ENCODE measurements around the gene ATP1B4. TPM values are rescaled to one million over a fixed set of nuclear protein-coding genes. Genes with fewer than 3 reads are reported as not detected.

Gene ATP1B4
- total and polyA plus RNA-seq, 2 of the 8 experiments (the other 6 are each of a cell fraction or from before 2014, with no cell fraction given), result not detected

- Histone ChIP-seq H2BK12ac (ENCODE audit: low read depth, low read length) (no peak overlapping the region), H3K9me3 (ENCODE audit: insufficient read depth in 2 of 2, low read depth in 1 of 2, low read length in 1 of 2) (no peaks in the 10 kb centered on the region), H4K8ac (ENCODE audit: extremely low read depth, insufficient read depth, low read length) (no peak overlapping the region), H4K5ac (ENCODE audit: insufficient read length, low read depth, low read length) (no peak overlapping the region), H3K23me2 (ENCODE audit: low read depth, low read length) (no peaks in the 10 kb centered on the region), H3K79me2 (ENCODE audit: control insufficient read depth in 1 of 2, insufficient read depth in 2 of 2, low read length in 2 of 2) (no peaks in the 10 kb centered on the region), H2BK5ac (ENCODE audit: low read depth, low read length) (no peak overlapping the region), H3K4me1 (replicated peaks in 1 of 4; ENCODE audit: control insufficient read depth in 3 of 4, insufficient read depth in 4 of 4, low read length in 3 of 4) (peaks cover 0 to 3% (median 0%) of the 10 kb centered on the region in 4 experiments; a peak in 1 of 7 replicates), H3K9ac (replicated peaks in 1 of 4; ENCODE audit: extremely low read depth in 1 of 4, low read depth in 3 of 4, low read length in 3 of 4) (no peak overlapping the region), H3K4me3 (ENCODE audit: extremely low read depth in 1 of 4, insufficient read depth in 2 of 4, low read depth in 3 of 4, low read length in 4 of 4) (no peak overlapping the region), H2AFZ (ENCODE audit: low read length) (no peak overlapping the region), H3K18ac (ENCODE audit: extremely low read depth, low read length) (no peak overlapping the region), H3K27ac (ENCODE audit: low read depth, low read length) (no peak overlapping the region), H2BK120ac (replicated peaks; ENCODE audit: low read depth, low read length) (no peak overlapping the region), H2BK20ac (ENCODE audit: low read length) (no peak overlapping the region), H4K91ac (replicated peaks; ENCODE audit: insufficient read length, low read length) (no peak overlapping the region), H3K36me3 (ENCODE audit: control insufficient read depth in 2 of 4, insufficient read depth in 4 of 4, low read length in 3 of 4) (no peaks in the 10 kb centered on the region), H3K4me2 (ENCODE audit: insufficient read depth in 1 of 2, low read depth in 2 of 2, low read length in 2 of 2) (no peak overlapping the region), H3K14ac (ENCODE audit: insufficient read length) (no peak overlapping the region), H2BK15ac (ENCODE audit: low read length) (no peak overlapping the region), H3K79me1 (ENCODE audit: low read depth, low read length) (no peaks in the 10 kb centered on the region), H3K4ac (replicated peaks; ENCODE audit: insufficient read length, low read depth, low read length) (no peak overlapping the region), H3K56ac (replicated peaks; ENCODE audit: insufficient read length, low read depth, low read length) (no peak overlapping the region), H3K23ac (ENCODE audit: insufficient read length) (no peak overlapping the region), H2AK5ac (ENCODE audit: low read depth, low read length) (no peak overlapping the region), H4K20me1 (replicated peaks in 1 of 2; ENCODE audit: control insufficient read depth in 1 of 2, insufficient read depth in 2 of 2, low read length in 2 of 2) (no peaks in the 10 kb centered on the region), H3K27me3 (replicated peaks in 1 of 4; ENCODE audit: control insufficient read depth in 3 of 4, extremely low read depth in 1 of 4, insufficient read depth in 3 of 4, low read length in 3 of 4) (no peaks in the 10 kb centered on the region)
- no peak for DNase-seq (ENCODE audit: low read depth in 1 of 2, low spot score in 2 of 2)
- POLR2A ChIA-PET (ENCODE audit: partially characterized antibody), result no interaction called here
- CTCF ChIA-PET (ENCODE audit: partially characterized antibody), result interaction anchor here (1.0 kb wide), 2 partner anchors 43 to 78 kb away, joined by 3 read pairs; no protein-coding TSS in a partner anchor
- peak; percentile 84 for FAIRE-seq
- 30% methylated on average over 1 of the region's 1 CpG; no CpG with 5 or more reads in 1 of the 2 experiments for WGBS, 2 experiments (ENCODE audit: extremely low coverage in 1 of 2, insufficient coverage in 1 of 2, insufficient read length in 1 of 2, insufficient replicate concordance in 2 of 2, low coverage in 1 of 2, low lambda C conversion rate in 2 of 2, missing lambda C conversion rate in 1 of 2)
- TF ChIP-seq SIN3A (conservative IDR thresholded peaks at IDR 0.05 in 1 of 2, IDR thresholded peaks at IDR 0.05 in 1 of 2; ENCODE audit: low read depth in 1 of 2, low read length in 2 of 2) (no peak), KDM5A (IDR thresholded peaks at IDR 0.05; ENCODE audit: low read length) (no peak), GTF2F1 (IDR thresholded peaks at IDR 0.05; ENCODE audit: borderline replicate concordance, low read depth, low read length) (no peak), YY1 (IDR thresholded peaks at IDR 0.05; ENCODE audit: low read depth, low read length) (no peak), SIX5 (IDR thresholded peaks at IDR 0.05; ENCODE audit: low read depth, low read length) (no peak), E2F6 (IDR thresholded peaks at IDR 0.05) (no peak), HDAC6 (IDR thresholded peaks at IDR 0.05; ENCODE audit: low read depth, low read length) (no peak), RAD21 (IDR thresholded peaks at IDR 0.05 in 1 of 2, conservative IDR thresholded peaks at IDR 0.05 in 1 of 2; ENCODE audit: low read depth in 2 of 2, low read length in 2 of 2) (no peak), CHD2 (IDR thresholded peaks at IDR 0.05; ENCODE audit: low read length) (no peak), BRCA1 (IDR thresholded peaks at IDR 0.05; ENCODE audit: low read depth, low read length) (no peak), KDM1A (IDR thresholded peaks at IDR 0.05; ENCODE audit: borderline replicate concordance, low read length) (no peak), SP4 (IDR thresholded peaks at IDR 0.05; ENCODE audit: low read length) (no peak), TBP (IDR thresholded peaks at IDR 0.05; ENCODE audit: low read depth, low read length) (no peak), POLR2AphosphoS5 (IDR thresholded peaks at IDR 0.05; ENCODE audit: low read depth, low read length) (no peak), GABPA (IDR thresholded peaks at IDR 0.05; ENCODE audit: borderline replicate concordance, insufficient read depth, low read length) (no peak)
Measured at GRCh38 chrX:120408168-120408567, 46.3 kb downstream of the ATP1B4 start.
